ENCODE measurements around the gene CELSR1. TPM values are rescaled to one million over a fixed set of nuclear protein-coding genes. Genes with fewer than 3 reads are reported as not detected.
A peak's percentile ranks its signal among the peaks of the same experiment; 100 is the strongest.

The CELSR1 gene
- total and polyA plus RNA-seq, 2 donors (not counting 1 experiment from before 2014, with no cell fraction given): 30.2 to 34.8 TPM

- H3K79me2 ChIP-seq (ENCODE audit: control insufficient read depth, insufficient read depth, low read length): no peaks in the 10 kb centered on the region
- no peaks in the 10 kb centered on the region for H3K27me3 ChIP-seq (replicated peaks in 1 of 4; ENCODE audit: control extremely low read depth in 1 of 4, control insufficient read depth in 3 of 4, insufficient read depth in 4 of 4, low read length in 3 of 4)
- intact Hi-C loops (cut with micrococcal nuclease): no loop called here
- no peak for DNase-seq
- no peak for ATAC-seq (ENCODE audit: low read depth)
- 95% methylated on average over 16 of the region's 17 CpGs for WGBS (ENCODE audit: insufficient coverage)
- no peak overlapping the region for H3K27ac ChIP-seq (ENCODE audit: low read length in 2 of 2)
- Mint-ChIP-seq H3K9me3 (ENCODE audit: insufficient read depth) (peaks cover 2% of the 10 kb centered on the region), H3K27ac (peak overlapping the region; percentile 53), H3K4me3 (no peak overlapping the region), H3K4me1 (peaks cover 5% of the 10 kb centered on the region), H3K27me3 (no peaks in the 10 kb centered on the region)
- H4K20me1 ChIP-seq (ENCODE audit: control insufficient read depth, insufficient read depth, low read length, poor library complexity, severe bottlenecking): no peaks in the 10 kb centered on the region
- ChIA-PET CTCF (interaction anchor here (0.9 to 1.0 kb wide), 2 partner anchors 10 to 202 kb away, joined by 3 read pairs; no protein-coding TSS in a partner anchor), POLR2A (no interaction called here)
- no peak overlapping the region for H3K4me2 ChIP-seq (replicated peaks; ENCODE audit: low read depth, low read length, poor library complexity, severe bottlenecking)
- no peaks in the 10 kb centered on the region for H3K4me1 ChIP-seq (ENCODE audit: control insufficient read depth in 2 of 2, insufficient read depth in 2 of 2, low read length in 2 of 2)
- H3K9ac ChIP-seq (ENCODE audit: low read length): no peak overlapping the region
- no peak for TF ChIP-seq EZH2 (IDR thresholded peaks at IDR 0.05; ENCODE audit: borderline replicate concordance, insufficient read depth, low read depth, low read length, poor library complexity, severe bottlenecking)
- no peak for TF ChIP-seq CTCF (IDR thresholded peaks at IDR 0.05)
- H3K36me3 ChIP-seq (replicated peaks in 1 of 2; ENCODE audit: control extremely low read depth in 1 of 2, control insufficient read depth in 1 of 2, extremely low read depth in 1 of 2, insufficient read depth in 2 of 2, low read length in 1 of 2): no peaks in the 10 kb centered on the region
- peaks cover 0 to 28% (median 11%) of the 10 kb centered on the region in 3 donors for H3K9me3 ChIP-seq (ENCODE audit: control extremely low read depth in 1 of 3, control insufficient read depth in 2 of 3, insufficient read depth in 1 of 3, low read length in 2 of 3)
- H3K4me3 ChIP-seq (ENCODE audit: control extremely low read depth in 1 of 5, extremely low read depth in 1 of 5, insufficient read depth in 1 of 5, low read depth in 2 of 5, low read length in 4 of 5): no peak overlapping the region
- no peak overlapping the region for H2AFZ ChIP-seq (ENCODE audit: insufficient read depth, low read depth, low read length, poor library complexity, severe bottlenecking)
Observed at GRCh38 chr22:46569848-46570695, 32.7 kb upstream of the CELSR1 start.
